Fibroblast of villous mesenchyme (primary cell): ENCODE data around the gene ADAP2. TPM values are rescaled to one million over a fixed set of nuclear protein-coding genes. Genes with fewer than 3 reads are reported as not detected.

Experiments used
- DNase-seq: peaks from one replicate; pipeline ENCODE4 v3.0.0-alpha.2; 2010; ENCODE audit warnings: low read depth
- H3K4me3 ChIP-seq: 2 replicates; pipeline ENCODE4 v1.5.1; 2011; ENCODE audit warnings: low read depth, mild to moderate bottlenecking, low read length
- total RNA-seq: library from RNA; depleted of rRNA; stranded (reverse); fragments of >200 nt; gene quantifications from 2 replicates; pipeline ENCODE4 v1.2.3, GENCODE V29; 2012
- TF ChIP-seq, protein P1 (sequence below): IDR thresholded peaks from 2 replicates; pipeline ENCODE4 v1.5.1; 2012; ENCODE audit warnings: low read depth, mild to moderate bottlenecking, low read length; ENCODE audit not compliant: insufficient read depth

ADAP2 gene
- total RNA-seq, 1 donor: 3.0 TPM

DNA sequence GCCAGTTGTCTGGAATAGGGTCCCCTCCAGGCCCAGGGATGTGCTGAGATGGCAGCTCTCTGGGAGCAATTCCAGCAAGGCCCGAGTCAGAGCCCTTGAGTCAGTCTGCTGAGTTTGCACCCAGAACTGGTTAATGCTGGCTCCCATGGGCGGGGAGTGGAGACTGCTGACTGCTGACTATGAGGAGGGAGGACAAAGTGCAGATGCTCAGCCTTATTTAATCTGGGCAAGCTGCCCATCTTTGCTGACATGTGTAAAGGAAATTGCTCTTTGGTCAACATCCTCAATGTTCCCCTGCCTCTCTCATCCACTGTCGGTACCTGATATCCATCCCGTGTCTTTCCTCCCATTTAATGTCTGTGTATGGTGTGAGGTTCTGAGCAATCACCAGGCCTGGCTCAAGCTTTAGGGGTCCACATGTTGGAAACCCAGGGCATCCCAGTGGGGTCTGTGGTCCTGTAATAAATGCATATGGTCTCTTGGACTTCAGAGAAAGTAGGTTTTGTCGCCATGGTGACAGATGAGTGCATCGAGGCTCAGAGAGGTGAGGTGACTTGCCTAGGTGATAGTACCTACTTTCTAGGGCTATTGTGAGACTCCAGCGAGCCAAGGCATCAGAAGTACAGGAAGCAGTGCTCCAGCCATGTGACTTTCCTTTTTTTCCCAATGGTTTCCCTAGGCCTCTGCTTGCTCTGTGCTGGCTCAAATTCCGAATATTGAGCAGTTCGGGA lies 29.1 kb downstream of the ADAP2 start:
- no peak overlapping the region for H3K4me3 ChIP-seq
- DNase-seq: peak; percentile 95
- TF ChIP-seq, protein P1, sequence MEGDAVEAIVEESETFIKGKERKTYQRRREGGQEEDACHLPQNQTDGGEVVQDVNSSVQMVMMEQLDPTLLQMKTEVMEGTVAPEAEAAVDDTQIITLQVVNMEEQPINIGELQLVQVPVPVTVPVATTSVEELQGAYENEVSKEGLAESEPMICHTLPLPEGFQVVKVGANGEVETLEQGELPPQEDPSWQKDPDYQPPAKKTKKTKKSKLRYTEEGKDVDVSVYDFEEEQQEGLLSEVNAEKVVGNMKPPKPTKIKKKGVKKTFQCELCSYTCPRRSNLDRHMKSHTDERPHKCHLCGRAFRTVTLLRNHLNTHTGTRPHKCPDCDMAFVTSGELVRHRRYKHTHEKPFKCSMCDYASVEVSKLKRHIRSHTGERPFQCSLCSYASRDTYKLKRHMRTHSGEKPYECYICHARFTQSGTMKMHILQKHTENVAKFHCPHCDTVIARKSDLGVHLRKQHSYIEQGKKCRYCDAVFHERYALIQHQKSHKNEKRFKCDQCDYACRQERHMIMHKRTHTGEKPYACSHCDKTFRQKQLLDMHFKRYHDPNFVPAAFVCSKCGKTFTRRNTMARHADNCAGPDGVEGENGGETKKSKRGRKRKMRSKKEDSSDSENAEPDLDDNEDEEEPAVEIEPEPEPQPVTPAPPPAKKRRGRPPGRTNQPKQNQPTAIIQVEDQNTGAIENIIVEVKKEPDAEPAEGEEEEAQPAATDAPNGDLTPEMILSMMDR: no peak

DNA sequence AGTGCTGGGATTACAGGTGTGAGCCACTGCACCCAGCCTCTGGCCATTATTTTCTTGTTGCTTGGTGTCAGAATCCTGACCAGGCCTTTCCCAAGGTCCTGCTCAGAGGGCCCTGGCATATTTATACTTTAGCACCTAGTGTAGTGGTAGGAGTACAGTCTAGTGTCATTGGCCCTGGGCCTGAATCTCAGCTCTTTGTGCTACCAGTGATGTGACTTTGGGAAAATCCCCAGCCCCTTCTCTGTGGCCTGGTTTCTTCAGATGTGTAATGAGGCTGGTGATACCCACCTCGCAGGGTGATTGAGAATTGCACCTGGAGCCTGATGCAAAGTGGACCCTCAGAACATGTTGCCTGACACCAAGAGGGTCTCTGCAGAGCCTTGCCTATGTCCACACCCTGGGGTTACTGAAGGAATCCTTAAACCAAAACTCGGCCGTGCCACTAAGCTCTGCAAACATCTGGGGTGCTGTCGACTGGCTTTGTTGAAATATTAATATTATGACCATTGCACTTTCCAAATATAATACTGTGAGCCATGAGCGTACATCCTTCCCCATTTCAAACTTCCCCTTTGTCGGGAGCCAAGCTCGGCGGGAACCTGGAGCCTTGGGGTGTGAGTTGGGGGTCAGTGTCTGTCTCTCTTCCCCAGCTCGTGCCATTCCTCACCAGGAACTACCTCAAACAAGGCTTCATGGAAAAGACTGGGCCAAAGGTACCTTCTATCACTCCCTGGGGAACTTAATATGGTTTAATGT lies 31.1 kb downstream of the ADAP2 start:
- DNase-seq: no peak
- H3K4me3 ChIP-seq: no peak overlapping the region
- TF ChIP-seq, protein P1: no peak

DNA sequence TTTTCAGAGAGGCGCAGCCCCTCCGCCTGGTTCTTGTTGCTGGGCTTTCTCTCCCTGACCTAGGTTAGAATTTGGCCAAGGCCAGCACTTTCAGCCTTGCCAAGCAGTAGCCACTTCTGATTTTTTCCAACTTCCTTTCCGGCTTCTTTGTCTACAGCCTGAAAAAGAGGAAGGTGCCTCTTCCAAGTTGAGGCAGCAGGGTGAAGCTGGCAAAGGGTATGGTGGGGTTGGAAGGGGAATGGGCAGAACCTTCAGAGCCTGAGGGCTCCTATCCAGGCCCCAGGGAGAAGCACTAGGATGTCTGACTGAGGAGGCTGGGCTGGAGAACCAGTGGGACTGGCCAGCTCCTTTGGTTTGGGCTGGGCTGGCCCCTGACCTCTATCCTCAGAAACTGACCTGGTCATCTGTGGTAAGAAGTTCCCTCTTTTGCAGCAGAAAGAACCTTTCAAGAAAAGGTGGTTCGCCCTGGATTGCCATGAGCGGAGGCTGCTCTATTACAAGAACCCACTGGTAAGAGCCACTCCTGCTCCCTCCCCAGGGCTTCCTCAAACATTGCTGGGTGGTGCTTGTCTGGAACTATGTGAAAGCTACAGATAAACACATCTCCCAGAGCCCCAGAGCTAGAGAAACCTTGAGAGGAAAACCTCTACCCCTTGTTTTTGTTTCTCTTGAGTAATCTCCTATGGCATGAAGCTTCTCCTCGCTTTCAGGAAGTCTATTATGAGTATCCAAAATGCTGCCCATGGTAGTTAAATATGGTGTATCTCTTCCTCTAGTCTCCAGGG lies 32.5 kb downstream of the ADAP2 start:
- DNase-seq: peak; percentile 11
- TF ChIP-seq, protein P1: no peak
- no peak overlapping the region for H3K4me3 ChIP-seq

DNA sequence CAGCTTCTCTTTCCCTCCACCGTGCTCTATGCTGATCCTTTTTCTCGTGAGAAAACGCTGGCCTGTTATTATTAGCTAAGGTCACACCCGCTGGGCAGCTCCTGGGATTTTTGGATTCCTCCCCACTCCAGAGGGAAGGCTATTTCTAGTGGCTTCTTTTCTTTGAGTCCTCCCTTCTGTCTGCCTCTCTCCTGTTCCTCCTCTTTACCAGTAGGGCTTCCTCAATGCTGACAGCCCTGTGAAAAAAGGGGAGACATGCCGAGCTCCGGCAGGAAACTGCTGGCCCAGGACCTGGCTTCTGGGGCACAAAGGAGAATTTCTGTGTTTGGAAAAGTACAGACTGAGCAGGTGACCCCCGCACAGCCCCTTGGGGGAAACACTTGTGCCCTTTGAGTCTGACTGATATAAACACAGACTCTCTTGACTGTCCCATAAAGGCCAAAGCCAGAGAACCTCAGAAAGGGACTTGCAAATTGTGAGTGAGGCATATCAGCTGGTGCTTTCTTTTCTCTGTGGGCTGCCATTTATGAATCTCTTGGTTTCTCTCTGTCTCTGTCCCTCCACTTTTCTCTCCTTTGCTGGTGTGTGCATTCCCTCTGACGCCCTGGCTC lies 35.1 kb downstream of the ADAP2 start:
- DNase-seq: peak; percentile 36
- TF ChIP-seq, protein P1: peak; percentile 23

DNA sequence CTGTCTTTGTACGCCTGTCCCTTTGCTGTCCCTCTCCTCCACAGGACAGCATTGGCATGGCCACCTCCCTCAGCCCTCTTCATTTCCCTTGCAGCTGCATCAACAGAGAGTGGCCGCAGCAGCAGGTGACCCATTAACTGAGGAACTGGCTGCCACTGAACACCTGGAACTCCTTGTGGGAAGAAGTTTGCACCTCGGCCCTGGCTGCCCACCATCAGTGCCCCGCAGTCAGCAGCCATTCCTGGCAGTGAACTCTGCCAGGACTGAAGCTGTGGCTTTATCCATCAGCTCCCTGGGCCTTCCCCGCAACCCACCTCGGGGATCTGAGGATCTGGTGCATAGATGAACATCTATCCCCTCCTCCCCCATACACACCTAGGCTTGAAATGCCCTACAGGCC lies 36.0 kb downstream of the ADAP2 start:
- DNase-seq: no peak
- no peak overlapping the region for H3K4me3 ChIP-seq
- TF ChIP-seq, protein P1: no peak

More for the DNA sequence above, 35.1 kb downstream of the ADAP2 start:
- H3K4me3 ChIP-seq: no peak overlapping the region

DNA sequence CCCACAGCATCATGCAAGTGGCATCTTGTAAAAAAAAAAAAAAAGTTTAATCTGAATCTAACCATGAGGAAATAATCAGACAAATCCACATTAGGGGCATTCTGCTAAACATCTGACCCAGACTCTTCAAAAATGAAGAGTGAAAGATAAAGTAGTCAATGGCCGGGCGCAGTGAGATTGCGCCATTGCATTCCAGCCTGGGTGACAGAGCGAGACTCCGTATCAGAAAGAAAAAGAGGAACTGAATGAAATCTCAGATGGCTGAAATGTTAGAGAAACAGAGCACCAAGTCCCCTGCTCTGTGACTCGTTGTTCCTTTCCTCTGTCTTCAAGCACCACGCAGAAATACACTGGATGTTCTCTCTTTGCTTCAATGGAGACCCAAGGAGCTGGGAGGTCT lies 36.4 kb downstream of the ADAP2 start:
- H3K4me3 ChIP-seq: no peak overlapping the region
- DNase-seq: no peak
- TF ChIP-seq, protein P1: no peak
